B cell (primary cell): Measurements from ENCODE around the gene CCL7. TPM values are rescaled to one million over a fixed set of nuclear protein-coding genes. Genes with fewer than 3 reads are reported as not detected.

ENCODE experiments used
- ATAC-seq: fragments of 200-7000 bp; cut with Tn5 transposase; one replicate; pipeline ENCODE4 v1.10.0; 2021; ENCODE audit warnings: low read depth, mild to moderate bottlenecking, moderate number of reproducible peaks, moderate library complexity
- CTCF ChIA-PET: fragments of 350-600 bp; sonication (Branson Sonifier 250); formaldehyde crosslinking; loops from one replicate; lab custom pipeline; 2021; ENCODE audit warnings: antibody characterized with exemption, inconsistent platforms; lab: Charles Lee
- POLR2A ChIA-PET: fragments of 350-600 bp; sonication (Branson Sonifier 250); formaldehyde crosslinking; loops from one replicate; lab custom pipeline; 2021; ENCODE audit warnings: antibody characterized with exemption; lab: Charles Lee
- DNase-seq: peaks from one replicate; pipeline ENCODE4 v3.0.0; 2013
- H2AFZ ChIP-seq: 2 replicates; pipeline ENCODE4 v1.6.1; 2012; ENCODE audit warnings: mild to moderate bottlenecking, low read depth, low read length; ENCODE audit not compliant: insufficient read depth, poor library complexity, severe bottlenecking
- H3K27ac ChIP-seq, 2 donors: 1 replicate in 1 of 2; 2 replicates in 1 of 2; pipeline ENCODE4 v1.5.1; 2012 to 2013; ENCODE audit warnings: low read length in 2 of 2, mild to moderate bottlenecking in 2 of 2, moderate library complexity in 1 of 2
- H3K27me3 ChIP-seq, 4 experiments: fragments of 200-600 bp in 1 of 4; sonication (generic) in 1 of 4; replicated peaks in 1 of 4; 1 replicate in 2 of 4; 2 replicates in 2 of 4; pipeline versions ENCODE4 v1.6.1 to v1.7.0; 2013 to 2016; ENCODE audit warnings: low read length in 3 of 4, mild to moderate bottlenecking in 2 of 4, mixed read lengths in 1 of 4, moderate library complexity in 1 of 4; ENCODE audit not compliant: insufficient read depth in 4 of 4, control insufficient read depth in 3 of 4; ENCODE audit errors: control extremely low read depth in 1 of 4
- H3K36me3 ChIP-seq, 2 experiments: replicated peaks in 1 of 2; 1 replicate in 1 of 2; 2 replicates in 1 of 2; pipeline versions ENCODE4 v1.6.1 to v1.7.1; 2013; ENCODE audit warnings: low read length in 1 of 2; ENCODE audit not compliant: insufficient read depth in 2 of 2, control insufficient read depth in 1 of 2; ENCODE audit errors: control extremely low read depth in 1 of 2, extremely low read depth in 1 of 2
- H3K4me1 ChIP-seq, 2 donors: fragments of 200-600 bp in 1 of 2; sonication (generic) in 1 of 2; 1 replicate in 1 of 2; 2 replicates in 1 of 2; pipeline versions ENCODE4 v1.5.1 to v1.6.1; 2013 to 2017; ENCODE audit warnings: low read length in 2 of 2; ENCODE audit not compliant: control insufficient read depth in 2 of 2, insufficient read depth in 2 of 2
- H3K4me2 ChIP-seq: replicated peaks from 2 replicates; pipeline ENCODE3; 2012; ENCODE audit warnings: mild to moderate bottlenecking, low read depth, low read length; ENCODE audit not compliant: poor library complexity, severe bottlenecking
- H3K4me3 ChIP-seq, 5 experiments: fragments of 200-600 bp in 1 of 5; sonication (generic) in 1 of 5; 1 replicate in 3 of 5; 2 replicates in 2 of 5; pipeline versions ENCODE4 v1.5.1 to v1.7.0; 2011 to 2016; ENCODE audit warnings: low read length in 4 of 5, mild to moderate bottlenecking in 4 of 5, low read depth in 2 of 5, control low read depth in 1 of 5, moderate library complexity in 1 of 5; ENCODE audit not compliant: insufficient read depth in 1 of 5; ENCODE audit errors: control extremely low read depth in 1 of 5, extremely low read depth in 1 of 5
- H3K79me2 ChIP-seq: fragments of 200-600 bp; sonication (generic); one replicate; pipeline ENCODE4 v1.6.0; 2016; ENCODE audit warnings: low read length; ENCODE audit not compliant: control insufficient read depth, insufficient read depth
- H3K9ac ChIP-seq: fragments of 200-600 bp; sonication (generic); 2 replicates; pipeline ENCODE4 v1.6.1; 2017; ENCODE audit warnings: mild to moderate bottlenecking, low read length, moderate library complexity
- H3K9me3 ChIP-seq, 3 donors: one replicate each; pipeline versions ENCODE4 v1.6.1 to v1.7.1; 2013; ENCODE audit warnings: low read length in 2 of 3; ENCODE audit not compliant: control insufficient read depth in 2 of 3, insufficient read depth in 1 of 3; ENCODE audit errors: control extremely low read depth in 1 of 3
- H4K20me1 ChIP-seq: 2 replicates; pipeline ENCODE4 v1.6.0; 2012; ENCODE audit warnings: mild to moderate bottlenecking, low read length; ENCODE audit not compliant: insufficient read depth, control insufficient read depth, poor library complexity, severe bottlenecking
- H3K27ac Mint-ChIP-seq: one replicate; pipeline ENCODE4 v1.8.0; 2021; ENCODE audit warnings: mixed read lengths
- H3K27me3 Mint-ChIP-seq: one replicate; pipeline ENCODE4 v1.8.0; 2021; ENCODE audit warnings: mixed read lengths
- H3K4me1 Mint-ChIP-seq: one replicate; pipeline ENCODE4 v1.8.0; 2021; ENCODE audit warnings: mixed read lengths
- H3K4me3 Mint-ChIP-seq: one replicate; pipeline ENCODE4 v1.8.0; 2021; ENCODE audit warnings: mixed read lengths
- H3K9me3 Mint-ChIP-seq: one replicate; pipeline ENCODE4 v1.8.0; 2022; ENCODE audit warnings: mixed read lengths; ENCODE audit not compliant: insufficient read depth
- EZH2 ChIP-seq: IDR thresholded peaks from 2 replicates; pipeline ENCODE4 v1.6.1; 2012; ENCODE audit warnings: borderline replicate concordance, low read depth, mild to moderate bottlenecking, moderate library complexity, low read length; ENCODE audit not compliant: insufficient read depth, poor library complexity, severe bottlenecking
- WGBS: methylation state at CpG from one replicate; pipeline ENCODE4 v1.1.5; 2013; ENCODE audit warnings: missing lambda C conversion rate; ENCODE audit not compliant: insufficient coverage; 5-methylcytosine and 5-hydroxymethylcytosine counted together
- intact Hi-C: fragments of 100-400 bp; cut with micrococcal nuclease; formaldehyde crosslinking; loops from one replicate; pipeline ENCODE4 v1.10.0; 2022
- polyA plus RNA-seq: library from polyadenylated mRNA; depleted of rRNA; stranded (reverse); fragments of >200 nt; gene quantifications from 2 replicates; pipeline ENCODE4 v1.2.3, GENCODE V29; 2012
- total RNA-seq, 2 donors: library from RNA; stranded (reverse); fragments of 120-200 nt in 1 of 2; gene quantifications; 1 replicate in 1 of 2; 2 replicates in 1 of 2; pipeline versions ENCODE4 v1.2.3 to v1.2.4, GENCODE V29; 2013 to 2022
- TF ChIP-seq, protein P1 (sequence below): fragments of 200-600 bp; IDR thresholded peaks from one replicate; pipeline ENCODE4 v1.8.0; 2022; ENCODE audit warnings: antibody characterized with exemption, mild to moderate bottlenecking

CCL7 gene
- total and polyA plus RNA-seq, 2 donors (not counting 1 experiment from before 2014, with no cell fraction given): not detected

DNA sequence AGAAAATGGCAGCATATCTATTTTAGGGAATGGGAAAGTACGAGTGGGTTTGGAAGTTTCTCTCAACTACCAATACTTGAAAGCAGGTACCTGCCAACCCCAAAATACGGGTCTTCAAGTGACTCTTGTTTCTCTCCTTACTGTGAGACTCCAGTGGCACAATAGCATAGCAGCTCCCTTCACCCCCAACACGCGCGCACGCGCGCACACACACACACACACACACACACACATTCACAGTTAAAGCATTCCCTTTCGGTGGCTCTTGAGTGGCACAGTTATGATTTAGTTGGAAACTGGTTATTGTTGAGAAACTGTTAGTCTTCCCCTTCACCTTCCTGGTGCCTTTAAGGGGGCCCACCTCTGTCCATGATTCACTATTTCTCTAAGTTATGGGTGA is 45.0 kb upstream of the CCL7 start:
- Histone ChIP-seq H3K4me3 (no peak overlapping the region), H2AFZ (no peak overlapping the region), H3K36me3 (no peaks in the 10 kb centered on the region), H3K9ac (no peak overlapping the region), H3K27me3 (peaks cover 0 to 7% (median 3%) of the 10 kb centered on the region in 4 experiments), H3K4me2 (no peak overlapping the region), H3K79me2 (no peaks in the 10 kb centered on the region), H3K4me1 (peaks cover 4% of the 10 kb centered on the region in 2 donors), H3K9me3 (peaks cover 0 to 3% (median 0%) of the 10 kb centered on the region in 3 donors), H3K27ac (no peak overlapping the region), H4K20me1 (no peaks in the 10 kb centered on the region)
- Mint-ChIP-seq H3K4me1 (peaks cover 10% of the 10 kb centered on the region), H3K4me3 (no peak overlapping the region), H3K27me3 (peaks cover 32% of the 10 kb centered on the region), H3K27ac (no peak overlapping the region), H3K9me3 (peaks cover 3% of the 10 kb centered on the region)
- DNase-seq (no peak), ATAC-seq (no peak)
- 88% methylated on average over 2 of the region's 9 CpGs for WGBS
- intact Hi-C loops: no loop called here
- TF ChIP-seq, protein P1, sequence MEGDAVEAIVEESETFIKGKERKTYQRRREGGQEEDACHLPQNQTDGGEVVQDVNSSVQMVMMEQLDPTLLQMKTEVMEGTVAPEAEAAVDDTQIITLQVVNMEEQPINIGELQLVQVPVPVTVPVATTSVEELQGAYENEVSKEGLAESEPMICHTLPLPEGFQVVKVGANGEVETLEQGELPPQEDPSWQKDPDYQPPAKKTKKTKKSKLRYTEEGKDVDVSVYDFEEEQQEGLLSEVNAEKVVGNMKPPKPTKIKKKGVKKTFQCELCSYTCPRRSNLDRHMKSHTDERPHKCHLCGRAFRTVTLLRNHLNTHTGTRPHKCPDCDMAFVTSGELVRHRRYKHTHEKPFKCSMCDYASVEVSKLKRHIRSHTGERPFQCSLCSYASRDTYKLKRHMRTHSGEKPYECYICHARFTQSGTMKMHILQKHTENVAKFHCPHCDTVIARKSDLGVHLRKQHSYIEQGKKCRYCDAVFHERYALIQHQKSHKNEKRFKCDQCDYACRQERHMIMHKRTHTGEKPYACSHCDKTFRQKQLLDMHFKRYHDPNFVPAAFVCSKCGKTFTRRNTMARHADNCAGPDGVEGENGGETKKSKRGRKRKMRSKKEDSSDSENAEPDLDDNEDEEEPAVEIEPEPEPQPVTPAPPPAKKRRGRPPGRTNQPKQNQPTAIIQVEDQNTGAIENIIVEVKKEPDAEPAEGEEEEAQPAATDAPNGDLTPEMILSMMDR: no peak
- TF ChIP-seq EZH2: no peak
- ChIA-PET CTCF (no interaction called here), POLR2A (no interaction called here)

DNA sequence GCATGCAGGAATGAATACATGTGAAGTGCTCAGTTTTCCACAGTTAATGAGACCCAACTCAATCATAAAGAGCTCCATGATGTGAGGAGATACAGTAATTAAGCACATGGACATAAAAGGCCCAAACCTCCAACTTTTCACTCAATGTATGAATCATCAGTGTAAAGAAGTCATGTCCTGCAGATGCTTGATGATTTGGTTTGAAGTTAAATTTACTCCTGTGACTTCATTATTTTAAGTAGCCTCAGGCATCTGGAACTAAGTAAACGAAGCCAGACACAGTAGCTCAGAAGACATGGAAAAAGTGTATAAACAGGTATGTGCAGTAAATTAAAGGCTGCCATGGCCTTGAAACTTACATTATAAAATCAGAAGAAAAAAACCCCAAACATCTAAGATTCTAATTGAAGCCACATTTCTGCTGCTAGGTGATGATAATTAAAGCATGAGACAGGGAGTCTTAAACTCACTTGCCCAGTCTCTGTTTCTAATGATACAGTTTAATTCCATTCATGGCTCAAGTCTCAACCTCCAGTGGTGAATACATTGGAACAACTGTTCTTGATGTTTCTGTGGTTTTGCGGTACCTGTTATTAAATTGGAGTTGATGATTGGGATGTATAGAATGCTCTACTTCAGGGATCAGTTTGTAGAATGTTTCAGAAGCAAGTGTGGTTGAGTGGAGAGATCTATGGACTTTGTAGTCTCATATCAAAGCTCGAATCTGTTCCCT is 43.8 kb upstream of the CCL7 start:
- Histone ChIP-seq H3K79me2 (no peaks in the 10 kb centered on the region), H2AFZ (no peak overlapping the region), H4K20me1 (no peaks in the 10 kb centered on the region), H3K9ac (no peak overlapping the region), H3K4me2 (no peak overlapping the region), H3K27me3 (peaks cover 0 to 5% (median 2%) of the 10 kb centered on the region in 4 experiments), H3K4me1 (peaks cover 4% of the 10 kb centered on the region in 2 donors), H3K4me3 (no peak overlapping the region), H3K27ac (no peak overlapping the region), H3K9me3 (peaks cover 0 to 5% (median 3%) of the 10 kb centered on the region in 3 donors), H3K36me3 (no peaks in the 10 kb centered on the region)
- Mint-ChIP-seq H3K9me3 (peaks cover 3% of the 10 kb centered on the region), H3K4me1 (peaks cover 10% of the 10 kb centered on the region), H3K4me3 (no peak overlapping the region), H3K27ac (no peak overlapping the region), H3K27me3 (peaks cover 33% of the 10 kb centered on the region)
- ChIA-PET POLR2A (no interaction called here), CTCF (no interaction called here)
- ATAC-seq: no peak
- no peak for DNase-seq
- intact Hi-C loops: no loop called here
- 86% methylated on average over 2 of the region's 3 CpGs for WGBS
- no peak for TF ChIP-seq EZH2
- TF ChIP-seq, protein P1: no peak
